ENCODE data around the gene PRR11.

DNA sequence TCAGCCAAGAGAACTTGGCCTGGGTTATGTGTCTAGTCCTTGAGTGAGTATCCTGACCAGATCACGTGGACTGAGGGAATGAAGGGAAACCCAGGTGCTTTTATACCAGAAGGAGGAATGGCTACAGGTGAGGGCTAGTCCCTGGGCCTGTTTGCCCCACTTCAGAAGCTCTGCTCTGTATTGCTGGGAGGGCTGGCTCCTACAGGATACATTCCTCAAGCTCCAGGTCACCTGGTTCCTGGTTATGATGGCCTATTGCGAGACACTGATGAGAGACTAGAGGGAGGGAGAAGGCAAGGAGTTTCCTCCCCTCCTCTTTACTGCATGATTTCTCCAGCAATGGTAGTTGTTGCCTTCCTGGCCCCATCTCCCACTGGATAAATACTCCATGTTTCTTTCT is 35.3 kb downstream of the PRR11 start:
- TF ChIP-seq CTCF (conservative IDR thresholded peaks at IDR 0.05; ENCODE audit: low read depth, low read length) (no peak), EZH2 (IDR thresholded peaks at IDR 0.05; ENCODE audit: low read length, unreplicated experiment) (no peak), EZH2phosphoT487 (IDR thresholded peaks at IDR 0.05; ENCODE audit: borderline replicate concordance, low read length) (no peak)

Measured in PC-3 (cell line).